HG03571 (cell line): ENCODE results near the gene DOK3.

Experiments
- ATAC-seq: cut with Tn5 transposase; IDR thresholded peaks from one replicate; pipeline ENCODE4 v1.9.1; 2021; ENCODE audit not compliant: unreplicated experiment

The DOK3 gene

DNA sequence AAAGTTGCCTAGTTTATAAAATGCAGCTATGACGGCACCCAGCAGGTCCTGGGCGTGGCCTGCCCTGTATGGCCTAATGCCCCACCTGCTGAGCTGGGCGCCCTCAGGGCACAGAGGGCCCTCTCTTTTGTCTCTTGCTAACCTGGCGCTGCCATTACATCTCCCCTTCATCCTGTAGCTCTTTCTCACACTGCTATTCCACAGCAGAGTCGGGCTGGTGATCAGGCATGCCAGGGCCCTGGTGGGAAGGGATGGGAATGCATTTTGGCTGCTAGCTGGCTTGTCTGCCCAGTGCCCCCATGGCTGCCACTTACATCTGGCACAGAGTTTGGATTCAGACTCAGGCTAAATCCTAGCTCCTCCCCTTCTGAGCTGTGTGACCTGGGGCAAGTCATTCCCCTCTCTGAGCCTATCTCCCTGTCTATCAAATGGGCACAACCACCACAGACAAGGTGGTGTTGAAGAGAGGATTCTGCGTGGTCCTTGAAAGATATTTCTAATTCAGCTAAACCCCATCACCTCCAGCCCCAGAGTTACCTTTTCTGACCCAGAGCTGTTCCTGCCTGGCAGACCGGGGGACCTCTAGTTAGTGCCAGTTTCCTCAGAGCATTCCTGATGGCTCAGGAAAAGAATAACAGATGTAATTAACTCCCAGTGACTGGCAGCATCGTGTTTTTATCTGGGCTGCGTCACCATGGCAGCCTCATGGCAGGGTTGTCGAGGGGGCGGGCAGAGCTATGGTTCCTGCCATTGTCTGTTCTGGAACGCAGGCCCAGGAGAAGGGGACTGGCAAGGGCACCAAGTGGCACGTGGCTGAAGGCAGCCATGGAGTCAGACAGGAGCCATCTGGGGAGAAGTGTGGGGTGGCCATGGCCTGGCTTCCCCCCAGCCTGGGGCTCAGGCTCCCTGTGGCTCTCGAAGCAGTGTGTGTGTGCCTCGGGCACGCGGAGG, 56.7 kb downstream of the DOK3 start:
- ATAC-seq = no peak
